Left cardiac atrium (tissue), 4 donors: ENCODE measurements around the gene CHADL. TPM values are rescaled to one million over a fixed set of nuclear protein-coding genes. Genes with fewer than 3 reads are reported as not detected.

Experiments used
- ATAC-seq, 2 donors: fragments of 200-7000 bp; cut with Tn5 transposase; one replicate each; pipeline ENCODE4 v1.9.1; 2020; ENCODE audit warnings: mild to moderate bottlenecking in 2 of 2, moderate library complexity in 2 of 2
- DNase-seq: peaks from one replicate; pipeline ENCODE4 v3.0.0-alpha.2; 2020
- intact Hi-C, 2 donors: fragments of 100-400 bp; cut with DNase I; formaldehyde crosslinking; loops; one replicate each; pipeline versions ENCODE4 v1.14.1 to v1.15.1; 2022 to 2023
- long read RNA-seq: library from polyadenylated mRNA; unstranded; transcript quantifications from one replicate; pipeline ENCODE4 v2.0.0, GENCODE V29; 2021
- total RNA-seq, 2 donors: library from RNA; stranded (reverse); fragmentation: NEBNext Ultra II Directional; extraction: Animal tissue kit (Norgen Biotek cat#: 25700); gene quantifications; one replicate each; pipeline ENCODE4 v1.2.1, GENCODE V29; 2021
- donor health status: DM: no; HTN: yes; CAD: no.
- donor health status: DM: no; HTN: yes; CAD: no; lungs with severe emphysema.
- donor health status: DM: yes; HTN: yes; CAD: no.
- donor health status: Dilated cardiomyopathy.

Gene CHADL
- total RNA-seq: 10 to 100 TPM in 1 of 2 donors, 1 to 10 TPM in 1; 7.7 to 14.4 TPM
- long read RNA-seq, partial matches to known transcripts: 12 of 12 reads
- long read RNA-seq, other reads (novel, unspliced or antisense): 0 of 12 reads

GRCh38 chr22:41240377-41241132 lies at the start of gene CHADL:
Gene CHADL, minus strand, starts transcription at chr22:41240931. Its CDS starts 50 bp downstream, at chr22:41240881.
- intact Hi-C loops: no loop called here
- DNase-seq (no peak), ATAC-seq (peak in 1 of 2 donors; percentile 2)

- ATAC-seq (no peak), DNase-seq (no peak)
- intact Hi-C loops: loop anchor here in 1 of 2 donors (5.0 kb wide), 1 partner anchor 82 kb away; the partner anchor contains the start of gene L3MBTL2
Measured at GRCh38 chr22:41289671-41290070, 48.9 kb upstream of the CHADL start.

GRCh38 chr22:41288245-41288946 lies 47.7 kb upstream of the CHADL start:
- DNase-seq (peak; percentile 26), ATAC-seq (no peak)
- intact Hi-C loops: loop anchor here in 1 of 2 donors (5.0 kb wide), 1 partner anchor 81 kb away; the partner anchor contains the start of gene L3MBTL2

- peak in 1 of 2 donors; percentile 5 for ATAC-seq
- DNase-seq: no peak
- intact Hi-C loops: loop anchor here in 1 of 2 donors (5.0 kb wide), 1 partner anchor 79 kb away; the partner anchor contains the start of gene L3MBTL2
Measured at GRCh38 chr22:41286639-41287091, 45.9 kb upstream of the CHADL start.

- ATAC-seq (peak; percentile 99), DNase-seq (peak; percentile 98)
- intact Hi-C loops: loop anchor here in 1 of 2 donors (5.0 kb wide), 1 partner anchor 79 kb away; the partner anchor contains the start of gene L3MBTL2
Measured at GRCh38 chr22:41285820-41286638, 45.3 kb upstream of the CHADL start, which contains the start of gene RANGAP1. Gene RANGAP1, minus strand, starts transcription at chr22:41286187. Its CDS starts 5,143 bp downstream, at chr22:41281044.

- intact Hi-C loops: loop anchor here in 1 of 2 donors (5.0 kb wide), 1 partner anchor 78 kb away; the partner anchor contains the start of gene L3MBTL2
- peak; percentile 31 to 64 for ATAC-seq
Measured at GRCh38 chr22:41285441-41285819, 44.7 kb upstream of the CHADL start.

GRCh38 chr22:41284465-41284864 lies 43.7 kb upstream of the CHADL start:
- ATAC-seq (no peak), DNase-seq (no peak)
- intact Hi-C loops: no loop called here

More at GRCh38 chr22:41285441-41285819, 44.7 kb upstream of the CHADL start:
- peak; percentile 63 for DNase-seq

- DNase-seq (no peak), ATAC-seq (no peak)
- intact Hi-C loops: no loop called here
Measured at GRCh38 chr22:41280854-41281253, 40.1 kb upstream of the CHADL start.

GRCh38 chr22:41280065-41280464 lies 39.3 kb upstream of the CHADL start:
- intact Hi-C loops: no loop called here
- ATAC-seq (no peak), DNase-seq (no peak)

GRCh38 chr22:41274856-41275255 lies 34.1 kb upstream of the CHADL start:
- DNase-seq: no peak
- intact Hi-C loops: no loop called here
- ATAC-seq: peak in 1 of 2 donors; percentile 68

GRCh38 chr22:41273128-41273527 lies 32.4 kb upstream of the CHADL start:
- intact Hi-C loops: no loop called here
- ATAC-seq (peak; percentile 20 to 38), DNase-seq (no peak)

- DNase-seq (no peak), ATAC-seq (no peak)
- intact Hi-C loops: no loop called here
Measured at GRCh38 chr22:41271787-41272186, 31.1 kb upstream of the CHADL start.

- DNase-seq: no peak
- intact Hi-C loops: no loop called here
- ATAC-seq: no peak
Measured at GRCh38 chr22:41267958-41268357, 27.2 kb upstream of the CHADL start.

GRCh38 chr22:41264408-41264941 lies 23.7 kb upstream of the CHADL start:
- intact Hi-C loops: no loop called here
- no peak for DNase-seq
- no peak for ATAC-seq

- ATAC-seq (no peak), DNase-seq (no peak)
- intact Hi-C loops: no loop called here
Measured at GRCh38 chr22:41263704-41264103, 23.0 kb upstream of the CHADL start.

- intact Hi-C loops: no loop called here
- DNase-seq: no peak
- ATAC-seq: no peak
Measured at GRCh38 chr22:41262250-41262765, 21.6 kb upstream of the CHADL start.

GRCh38 chr22:41261541-41262249 lies 21.0 kb upstream of the CHADL start:
- DNase-seq: peak; percentile 48
- ATAC-seq: peak; percentile 58 to 73
- intact Hi-C loops: no loop called here

GRCh38 chr22:41260871-41261270 lies 20.1 kb upstream of the CHADL start:
- DNase-seq (peak; percentile 77), ATAC-seq (peak; percentile 92)
- intact Hi-C loops: no loop called here
